Fibroblast of lung (primary cell): Measurements from ENCODE around the gene PRKCA. TPM values are rescaled to one million over a fixed set of nuclear protein-coding genes. Genes with fewer than 3 reads are reported as not detected.

Experiments
- DNase-seq, 2 donors: peaks; one replicate each; pipeline versions ENCODE4 v3.0.0 to v3.0.0-alpha.2; 2010; ENCODE audit warnings: low read depth in 2 of 2
- H2AFZ ChIP-seq: 2 replicates; pipeline ENCODE4 v1.5.1; 2012; ENCODE audit warnings: low read length, control low read depth, inconsistent platforms
- H3K27ac ChIP-seq: 2 replicates; pipeline ENCODE4 v1.5.1; 2011; ENCODE audit warnings: low read length, control low read depth; ENCODE audit not compliant: insufficient read depth
- H3K27me3 ChIP-seq: 2 replicates; pipeline ENCODE4 v1.5.1; 2011; ENCODE audit warnings: mild to moderate bottlenecking, low read length; ENCODE audit not compliant: control insufficient read depth, insufficient read depth
- H3K36me3 ChIP-seq: 2 replicates; pipeline ENCODE4 v1.5.1; 2011; ENCODE audit warnings: low read length; ENCODE audit not compliant: control insufficient read depth, insufficient read depth
- H3K4me1 ChIP-seq: 2 replicates; pipeline ENCODE4 v1.5.1; 2011; ENCODE audit warnings: low read length; ENCODE audit not compliant: control insufficient read depth, insufficient read depth; ENCODE audit errors: extremely low read depth
- H3K4me2 ChIP-seq: 2 replicates; pipeline ENCODE4 v1.5.1; 2011; ENCODE audit warnings: low read length, control low read depth; ENCODE audit not compliant: insufficient read depth; ENCODE audit errors: extremely low read depth
- H3K4me3 ChIP-seq, 4 experiments: fragments of 200-600 bp in 1 of 4; sonication (generic) in 1 of 4; replicated peaks in 1 of 4; 2 replicates each; pipeline ENCODE4 v1.5.1; 2011 to 2016; ENCODE audit warnings: low read length in 4 of 4, low read depth in 3 of 4, mild to moderate bottlenecking in 3 of 4, control low read depth in 2 of 4, inconsistent platforms in 1 of 4, mixed read lengths in 1 of 4; ENCODE audit not compliant: insufficient read depth in 1 of 4; ENCODE audit errors: control extremely low read depth in 1 of 4
- H3K79me2 ChIP-seq: 2 replicates; pipeline ENCODE4 v1.5.1; 2012; ENCODE audit warnings: mild to moderate bottlenecking, low read length, inconsistent platforms; ENCODE audit not compliant: control insufficient read depth, insufficient read depth
- H3K9ac ChIP-seq: 2 replicates; pipeline ENCODE4 v1.5.1; 2011; ENCODE audit warnings: mild to moderate bottlenecking, low read length, control low read depth; ENCODE audit not compliant: insufficient read depth
- H3K9me3 ChIP-seq: 2 replicates; pipeline ENCODE4 v1.5.1; 2012; ENCODE audit warnings: low read depth, low read length; ENCODE audit not compliant: control insufficient read depth, insufficient read depth
- H4K20me1 ChIP-seq: 2 replicates; pipeline ENCODE4 v1.5.1; 2011; ENCODE audit warnings: low read length; ENCODE audit not compliant: control insufficient read depth, insufficient read depth; ENCODE audit errors: extremely low read depth
- EZH2 ChIP-seq: IDR thresholded peaks from 2 replicates; pipeline ENCODE4 v1.5.1; 2012; ENCODE audit warnings: low read length, control low read depth, mild to moderate bottlenecking; ENCODE audit errors: missing control alignments
- polyA plus RNA-seq, 2 donors: library from polyadenylated mRNA; depleted of rRNA in 1 of 2; stranded (reverse) in 1 of 2; unstranded in 1 of 2; fragments of >200 nt; gene quantifications; 2 replicates each; pipeline ENCODE4 v1.2.1, GENCODE V29; 2011 to 2012; ENCODE audit warnings: missing spikeins in 1 of 2
- total RNA-seq: library from RNA; depleted of rRNA; stranded (reverse); fragments of >200 nt; gene quantifications from 2 replicates; pipeline ENCODE4 v1.2.1, GENCODE V29; 2014
- TF ChIP-seq, protein P1 (sequence below), 2 donors: IDR thresholded peaks in 1 of 2; conservative IDR thresholded peaks in 1 of 2; 1 replicate in 1 of 2; 2 replicates in 1 of 2; pipeline ENCODE4 v1.5.1; 2011 to 2012; ENCODE audit warnings: low read length in 2 of 2, control low read depth in 1 of 2, inconsistent platforms in 1 of 2, low read depth in 1 of 2, mild to moderate bottlenecking in 1 of 2

The PRKCA gene
- total and polyA plus RNA-seq, 2 donors (not counting 1 experiment from before 2014, with no cell fraction given): 34.0 to 74.2 TPM

DNA sequence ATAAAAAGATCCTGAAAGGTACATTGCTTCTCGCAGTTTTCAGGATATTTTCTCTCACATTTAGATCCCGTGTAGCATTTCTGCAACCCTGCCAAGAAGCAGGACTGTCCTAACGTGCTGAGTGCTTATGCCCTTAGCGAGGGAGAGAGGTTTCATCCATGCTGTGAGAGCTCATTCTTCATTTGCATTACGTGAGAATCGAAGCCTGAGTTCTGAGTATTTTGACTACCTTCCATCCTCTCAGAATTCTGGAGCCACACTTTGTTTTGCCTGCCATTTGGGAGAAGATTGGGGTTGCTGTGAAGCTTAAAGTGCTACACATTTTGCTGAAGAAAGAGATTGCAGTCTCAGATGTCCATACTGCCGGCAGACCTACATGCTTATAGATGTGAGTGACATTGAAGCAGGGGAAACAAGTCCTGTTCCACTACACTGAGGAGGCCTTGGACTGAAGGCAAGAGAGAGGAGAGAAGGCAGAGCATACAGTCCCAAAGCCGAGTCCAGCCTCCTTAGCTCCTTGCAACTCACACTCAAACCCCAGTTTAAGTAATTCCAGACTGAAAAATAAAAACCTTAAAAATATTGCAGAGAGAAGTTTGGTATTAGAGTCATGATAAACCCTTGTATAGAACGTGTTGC lies 183.0 kb downstream of the PRKCA start:
- TF ChIP-seq, protein P1, sequence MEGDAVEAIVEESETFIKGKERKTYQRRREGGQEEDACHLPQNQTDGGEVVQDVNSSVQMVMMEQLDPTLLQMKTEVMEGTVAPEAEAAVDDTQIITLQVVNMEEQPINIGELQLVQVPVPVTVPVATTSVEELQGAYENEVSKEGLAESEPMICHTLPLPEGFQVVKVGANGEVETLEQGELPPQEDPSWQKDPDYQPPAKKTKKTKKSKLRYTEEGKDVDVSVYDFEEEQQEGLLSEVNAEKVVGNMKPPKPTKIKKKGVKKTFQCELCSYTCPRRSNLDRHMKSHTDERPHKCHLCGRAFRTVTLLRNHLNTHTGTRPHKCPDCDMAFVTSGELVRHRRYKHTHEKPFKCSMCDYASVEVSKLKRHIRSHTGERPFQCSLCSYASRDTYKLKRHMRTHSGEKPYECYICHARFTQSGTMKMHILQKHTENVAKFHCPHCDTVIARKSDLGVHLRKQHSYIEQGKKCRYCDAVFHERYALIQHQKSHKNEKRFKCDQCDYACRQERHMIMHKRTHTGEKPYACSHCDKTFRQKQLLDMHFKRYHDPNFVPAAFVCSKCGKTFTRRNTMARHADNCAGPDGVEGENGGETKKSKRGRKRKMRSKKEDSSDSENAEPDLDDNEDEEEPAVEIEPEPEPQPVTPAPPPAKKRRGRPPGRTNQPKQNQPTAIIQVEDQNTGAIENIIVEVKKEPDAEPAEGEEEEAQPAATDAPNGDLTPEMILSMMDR (conservative IDR thresholded peaks at IDR 0.05 in 1 of 2, IDR thresholded peaks at IDR 0.05 in 1 of 2; ENCODE audit: low read depth in 1 of 2, low read length in 2 of 2): no peak
- no peak for TF ChIP-seq EZH2
- no peak overlapping the region for H2AFZ ChIP-seq
- no peak overlapping the region for H3K4me3 ChIP-seq
- H3K9ac ChIP-seq: no peak overlapping the region
- H4K20me1 ChIP-seq: no peaks in the 10 kb centered on the region
- H3K4me1 ChIP-seq: no peaks in the 10 kb centered on the region
- H3K36me3 ChIP-seq: no peaks in the 10 kb centered on the region
- H3K79me2 ChIP-seq: peaks cover 21% of the 10 kb centered on the region
- H3K27ac ChIP-seq: no peak overlapping the region
- H3K27me3 ChIP-seq: no peaks in the 10 kb centered on the region
- H3K4me2 ChIP-seq: no peak overlapping the region
- H3K9me3 ChIP-seq: no peaks in the 10 kb centered on the region
- DNase-seq: no peak

DNA sequence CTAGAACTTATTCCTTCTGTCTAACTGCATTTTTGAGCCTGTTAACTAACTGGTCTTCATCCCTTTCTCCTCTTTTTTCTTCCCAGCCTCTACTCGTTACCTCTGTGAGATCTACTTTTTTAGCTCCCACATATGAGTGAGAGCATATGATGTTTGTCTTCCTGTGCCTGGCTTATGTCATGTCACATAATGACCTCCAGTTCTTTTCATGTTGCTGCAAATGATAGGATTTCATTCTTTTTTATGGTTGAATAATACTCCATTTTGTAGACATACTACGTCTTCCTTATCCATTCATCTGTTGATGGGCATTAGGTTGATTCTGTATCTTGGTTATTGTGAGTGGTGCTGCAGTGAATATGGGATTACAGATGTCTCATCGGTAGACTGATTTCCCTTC lies 184.7 kb downstream of the PRKCA start:
- Histone ChIP-seq H3K4me3 (no peak overlapping the region), H3K4me2 (no peak overlapping the region), H3K36me3 (no peaks in the 10 kb centered on the region), H3K27me3 (no peaks in the 10 kb centered on the region), H4K20me1 (no peaks in the 10 kb centered on the region), H3K9me3 (no peaks in the 10 kb centered on the region), H3K79me2 (peaks cover 23% of the 10 kb centered on the region), H3K9ac (no peak overlapping the region), H2AFZ (no peak overlapping the region), H3K27ac (no peak overlapping the region), H3K4me1 (no peaks in the 10 kb centered on the region)
- no peak for TF ChIP-seq EZH2
- TF ChIP-seq, protein P1 (conservative IDR thresholded peaks at IDR 0.05 in 1 of 2, IDR thresholded peaks at IDR 0.05 in 1 of 2; ENCODE audit: low read depth in 1 of 2, low read length in 2 of 2): no peak
- DNase-seq: no peak

DNA sequence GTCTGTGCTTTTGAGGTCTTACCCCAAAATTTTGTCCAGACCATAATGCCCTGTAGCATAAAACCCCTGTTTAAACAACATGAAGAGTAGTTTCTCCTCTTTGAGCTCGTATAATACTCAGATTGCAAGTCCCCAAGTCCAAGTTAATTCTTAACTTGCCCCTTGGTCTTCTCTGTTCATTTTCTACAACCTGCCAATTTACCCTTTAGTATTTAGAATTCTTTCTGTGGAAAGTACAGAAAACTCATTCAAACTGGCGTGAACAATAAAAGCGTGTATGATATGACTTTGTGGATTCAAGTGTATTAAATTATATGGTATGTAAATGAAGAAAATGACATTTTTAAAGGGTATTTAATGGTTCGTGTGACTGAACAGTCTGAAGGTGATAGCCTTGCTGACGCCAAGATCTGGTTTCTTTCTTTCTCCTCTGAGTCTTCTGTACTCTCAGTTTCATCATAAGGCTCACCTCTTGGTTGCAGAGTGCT lies 185.6 kb downstream of the PRKCA start:
- no peak overlapping the region for H3K9ac ChIP-seq
- no peak for DNase-seq
- no peaks in the 10 kb centered on the region for H3K9me3 ChIP-seq
- peaks cover 5% of the 10 kb centered on the region for H3K4me1 ChIP-seq
- H3K79me2 ChIP-seq: peaks cover 20% of the 10 kb centered on the region
- H3K4me2 ChIP-seq: no peak overlapping the region
- H3K36me3 ChIP-seq: no peaks in the 10 kb centered on the region
- H3K4me3 ChIP-seq: no peak overlapping the region
- TF ChIP-seq, protein P1 (conservative IDR thresholded peaks at IDR 0.05 in 1 of 2, IDR thresholded peaks at IDR 0.05 in 1 of 2; ENCODE audit: low read depth in 1 of 2, low read length in 2 of 2): no peak
- no peak for TF ChIP-seq EZH2
- H3K27me3 ChIP-seq: no peaks in the 10 kb centered on the region
- no peaks in the 10 kb centered on the region for H4K20me1 ChIP-seq
- no peak overlapping the region for H3K27ac ChIP-seq
- no peak overlapping the region for H2AFZ ChIP-seq
